ENCODE measurements around the gene PHKB.

DNA sequence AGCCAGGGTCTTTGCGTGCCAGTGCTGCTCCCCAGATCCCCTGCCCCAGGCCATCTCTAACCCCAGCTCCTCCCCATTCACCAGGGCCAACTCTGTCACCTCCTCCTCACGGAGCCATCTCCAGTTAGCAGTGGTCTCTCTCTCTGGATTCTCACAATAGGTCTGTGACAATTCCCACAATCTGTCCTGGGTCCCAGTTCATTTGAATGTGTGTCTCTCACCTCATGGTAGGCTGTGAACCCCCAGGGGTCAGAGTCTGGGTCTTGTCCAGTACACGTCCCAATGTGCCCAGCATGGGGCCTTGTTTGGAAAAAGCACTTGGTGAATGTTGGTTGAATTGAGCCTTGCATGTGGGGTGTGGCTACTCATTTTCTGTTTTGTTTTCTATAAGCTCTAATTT lies 205.3 kb downstream of the PHKB start:
- TF ChIP-seq, protein P1, sequence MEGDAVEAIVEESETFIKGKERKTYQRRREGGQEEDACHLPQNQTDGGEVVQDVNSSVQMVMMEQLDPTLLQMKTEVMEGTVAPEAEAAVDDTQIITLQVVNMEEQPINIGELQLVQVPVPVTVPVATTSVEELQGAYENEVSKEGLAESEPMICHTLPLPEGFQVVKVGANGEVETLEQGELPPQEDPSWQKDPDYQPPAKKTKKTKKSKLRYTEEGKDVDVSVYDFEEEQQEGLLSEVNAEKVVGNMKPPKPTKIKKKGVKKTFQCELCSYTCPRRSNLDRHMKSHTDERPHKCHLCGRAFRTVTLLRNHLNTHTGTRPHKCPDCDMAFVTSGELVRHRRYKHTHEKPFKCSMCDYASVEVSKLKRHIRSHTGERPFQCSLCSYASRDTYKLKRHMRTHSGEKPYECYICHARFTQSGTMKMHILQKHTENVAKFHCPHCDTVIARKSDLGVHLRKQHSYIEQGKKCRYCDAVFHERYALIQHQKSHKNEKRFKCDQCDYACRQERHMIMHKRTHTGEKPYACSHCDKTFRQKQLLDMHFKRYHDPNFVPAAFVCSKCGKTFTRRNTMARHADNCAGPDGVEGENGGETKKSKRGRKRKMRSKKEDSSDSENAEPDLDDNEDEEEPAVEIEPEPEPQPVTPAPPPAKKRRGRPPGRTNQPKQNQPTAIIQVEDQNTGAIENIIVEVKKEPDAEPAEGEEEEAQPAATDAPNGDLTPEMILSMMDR (IDR thresholded peaks at IDR 0.05; ENCODE audit: low read length): no peak
- TF ChIP-seq EZH2 (optimal IDR thresholded peaks at IDR 0.05; ENCODE audit: low read depth, low read length): no peak

Data from MM.1S (cell line).